SU-DHL-6 (cell line): ENCODE results near the gene INF2.
A peak's percentile ranks its signal among the peaks of the same experiment; 100 is the strongest.

ENCODE experiments used
- EZH2phosphoT487 ChIP-seq: fragments of 200-600 bp; sonication (generic), shearing (Covaris generic); conservative IDR thresholded peaks from 2 replicates; pipeline ENCODE4 v1.6.1; 2018; ENCODE audit warnings: mild to moderate bottlenecking, antibody characterized with exemption, low read length, moderate library complexity, mixed read lengths
- TF ChIP-seq, protein P1 (sequence below): fragments of 200-600 bp; sonication (generic); IDR thresholded peaks from one replicate; pipeline ENCODE4 v1.5.1; 2017; ENCODE audit warnings: antibody characterized with exemption, mild to moderate bottlenecking, low read length, moderate library complexity; ENCODE audit not compliant: insufficient read depth, poor library complexity, severe bottlenecking

- TF ChIP-seq, protein P1, sequence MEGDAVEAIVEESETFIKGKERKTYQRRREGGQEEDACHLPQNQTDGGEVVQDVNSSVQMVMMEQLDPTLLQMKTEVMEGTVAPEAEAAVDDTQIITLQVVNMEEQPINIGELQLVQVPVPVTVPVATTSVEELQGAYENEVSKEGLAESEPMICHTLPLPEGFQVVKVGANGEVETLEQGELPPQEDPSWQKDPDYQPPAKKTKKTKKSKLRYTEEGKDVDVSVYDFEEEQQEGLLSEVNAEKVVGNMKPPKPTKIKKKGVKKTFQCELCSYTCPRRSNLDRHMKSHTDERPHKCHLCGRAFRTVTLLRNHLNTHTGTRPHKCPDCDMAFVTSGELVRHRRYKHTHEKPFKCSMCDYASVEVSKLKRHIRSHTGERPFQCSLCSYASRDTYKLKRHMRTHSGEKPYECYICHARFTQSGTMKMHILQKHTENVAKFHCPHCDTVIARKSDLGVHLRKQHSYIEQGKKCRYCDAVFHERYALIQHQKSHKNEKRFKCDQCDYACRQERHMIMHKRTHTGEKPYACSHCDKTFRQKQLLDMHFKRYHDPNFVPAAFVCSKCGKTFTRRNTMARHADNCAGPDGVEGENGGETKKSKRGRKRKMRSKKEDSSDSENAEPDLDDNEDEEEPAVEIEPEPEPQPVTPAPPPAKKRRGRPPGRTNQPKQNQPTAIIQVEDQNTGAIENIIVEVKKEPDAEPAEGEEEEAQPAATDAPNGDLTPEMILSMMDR, result peak; percentile 9
- TF ChIP-seq EZH2phosphoT487, result no peak
Measured at GRCh38 chr14:104726600-104727451, 37.4 kb downstream of the INF2 start.
